Subcutaneous abdominal adipose tissue (tissue), 5 donors: ENCODE data around the gene CRIP3.
"Not testable (repeated sequence)": the region's sequence is repeated elsewhere in the genome, so short reads cannot be mapped to it uniquely, and the experiment has no call there.

Experiments
- H3K27ac ChIP-seq: one replicate; pipeline ENCODE4 v1.7.0; 2013; ENCODE audit warnings: low read depth, mild to moderate bottlenecking, inconsistent platforms, low read length, moderate library complexity
- H3K27me3 ChIP-seq, 5 donors: one replicate each; pipeline ENCODE4 v1.7.0; 2013; ENCODE audit warnings: low read length in 5 of 5, inconsistent platforms in 1 of 5; ENCODE audit not compliant: control insufficient read depth in 5 of 5, insufficient read depth in 4 of 5
- H3K36me3 ChIP-seq, 5 donors: one replicate each; pipeline ENCODE4 v1.7.0; 2013; ENCODE audit warnings: low read length in 5 of 5; ENCODE audit not compliant: control insufficient read depth in 5 of 5, insufficient read depth in 5 of 5
- H3K4me1 ChIP-seq, 5 donors: one replicate each; pipeline ENCODE4 v1.7.0; 2013; ENCODE audit warnings: low read length in 5 of 5, mild to moderate bottlenecking in 3 of 5, moderate library complexity in 1 of 5; ENCODE audit not compliant: control insufficient read depth in 5 of 5, insufficient read depth in 5 of 5
- H3K4me3 ChIP-seq, 5 donors: one replicate each; pipeline ENCODE4 v1.7.0; 2013; ENCODE audit warnings: low read length in 5 of 5, low read depth in 1 of 5
- H3K9ac ChIP-seq, 5 donors: one replicate each; pipeline ENCODE4 v1.7.0; 2013; ENCODE audit warnings: low read length in 5 of 5, mild to moderate bottlenecking in 4 of 5, moderate library complexity in 3 of 5
- H3K9me3 ChIP-seq, 5 donors: one replicate each; pipeline ENCODE4 v1.7.0; 2013; ENCODE audit warnings: low read length in 5 of 5; ENCODE audit not compliant: control insufficient read depth in 5 of 5
- donor health status: healthy.
- donor health status: healthy.
- donor health status: healthy.
- donor health status: healthy.
- donor health status: healthy.

The CRIP3 gene

GRCh38 chr6:43310134-43310533 is 1.5 kb upstream of the CRIP3 start:
- H3K4me1 ChIP-seq, result peaks cover 0 to 14% (median 12%) of the 10 kb centered on the region in 5 donors
- no peaks in the 10 kb centered on the region for H3K36me3 ChIP-seq
- no peak overlapping the region for H3K9ac ChIP-seq

GRCh38 chr6:43308990-43309477 is 408 bp upstream of the CRIP3 start:
- H3K4me1 ChIP-seq, result peaks cover 0 to 14% (median 12%) of the 10 kb centered on the region in 5 donors
- no peaks in the 10 kb centered on the region for H3K9me3 ChIP-seq
- peaks cover 8 to 20% (median 12%) of the 10 kb centered on the region in 5 donors for H3K27me3 ChIP-seq
- no peak overlapping the region for H3K9ac ChIP-seq
- peak overlapping the region in 4 of 5 donors; percentile 50 to 60 (median 57) for H3K4me3 ChIP-seq
- H3K27ac ChIP-seq, result no peak overlapping the region
- H3K36me3 ChIP-seq, result no peaks in the 10 kb centered on the region

More at GRCh38 chr6:43310134-43310533, 1.5 kb upstream of the CRIP3 start:
- Histone ChIP-seq H3K27me3 (peaks cover 8 to 20% (median 11%) of the 10 kb centered on the region in 5 donors), H3K9me3 (no peaks in the 10 kb centered on the region), H3K4me3 (no peak overlapping the region), H3K27ac (no peak overlapping the region)

GRCh38 chr6:43307451-43308100 is 1.1 kb downstream of the CRIP3 start:
- Histone ChIP-seq H3K4me1 (peaks cover 0 to 14% (median 12%) of the 10 kb centered on the region in 5 donors), H3K9me3 (no peaks in the 10 kb centered on the region), H3K27me3 (peaks cover 8 to 20% (median 12%) of the 10 kb centered on the region in 5 donors), H3K9ac (no peak overlapping the region), H3K36me3 (no peaks in the 10 kb centered on the region), H3K4me3 (no peak overlapping the region), H3K27ac (no peak overlapping the region)

DNA sequence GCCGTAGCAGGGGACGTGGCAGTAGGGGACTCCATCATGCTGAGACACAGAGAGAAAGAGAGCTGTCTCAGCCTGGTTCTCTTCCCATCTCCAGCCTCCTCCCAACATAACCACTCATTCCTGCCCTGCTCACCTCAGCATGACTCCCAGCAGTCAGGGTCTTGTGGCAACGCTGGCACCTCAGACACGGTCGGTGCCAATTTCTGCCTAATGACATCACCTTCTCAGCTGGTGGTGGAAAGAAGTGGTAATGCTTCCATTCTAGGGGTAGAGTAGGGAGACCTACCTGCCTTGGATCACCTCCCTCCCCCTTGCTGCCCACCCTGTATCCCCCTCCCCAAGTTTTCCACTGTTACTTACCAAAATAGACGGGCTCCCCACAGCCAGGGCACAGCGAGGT is 2.5 kb downstream of the CRIP3 start:
- Histone ChIP-seq H3K36me3 (no peaks in the 10 kb centered on the region), H3K4me1 (peaks cover 0 to 14% (median 12%) of the 10 kb centered on the region in 5 donors), H3K9ac (no peak overlapping the region), H3K4me3 (no peak overlapping the region), H3K27me3 (peaks cover 13 to 25% (median 18%) of the 10 kb centered on the region in 5 donors), H3K9me3 (no peaks in the 10 kb centered on the region), H3K27ac (no peak overlapping the region)

- Histone ChIP-seq H3K9ac (no peak overlapping the region), H3K9me3 (no peaks in the 10 kb centered on the region), H3K4me1 (peaks cover 0 to 14% (median 12%) of the 10 kb centered on the region in 5 donors), H3K36me3 (no peaks in the 10 kb centered on the region), H3K4me3 (no peak overlapping the region), H3K27me3 (peaks cover 18 to 29% (median 26%) of the 10 kb centered on the region in 5 donors), H3K27ac (no peak overlapping the region)
Measured at GRCh38 chr6:43304882-43305281, 3.7 kb downstream of the CRIP3 start.

- no peak overlapping the region for H3K27ac ChIP-seq
- H3K27me3 ChIP-seq, result peaks cover 20 to 35% (median 30%) of the 10 kb centered on the region in 5 donors
- H3K4me1 ChIP-seq, result peaks cover 0 to 14% (median 12%) of the 10 kb centered on the region in 5 donors
Measured at GRCh38 chr6:43304361-43304760, 4.3 kb downstream of the CRIP3 start.

DNA sequence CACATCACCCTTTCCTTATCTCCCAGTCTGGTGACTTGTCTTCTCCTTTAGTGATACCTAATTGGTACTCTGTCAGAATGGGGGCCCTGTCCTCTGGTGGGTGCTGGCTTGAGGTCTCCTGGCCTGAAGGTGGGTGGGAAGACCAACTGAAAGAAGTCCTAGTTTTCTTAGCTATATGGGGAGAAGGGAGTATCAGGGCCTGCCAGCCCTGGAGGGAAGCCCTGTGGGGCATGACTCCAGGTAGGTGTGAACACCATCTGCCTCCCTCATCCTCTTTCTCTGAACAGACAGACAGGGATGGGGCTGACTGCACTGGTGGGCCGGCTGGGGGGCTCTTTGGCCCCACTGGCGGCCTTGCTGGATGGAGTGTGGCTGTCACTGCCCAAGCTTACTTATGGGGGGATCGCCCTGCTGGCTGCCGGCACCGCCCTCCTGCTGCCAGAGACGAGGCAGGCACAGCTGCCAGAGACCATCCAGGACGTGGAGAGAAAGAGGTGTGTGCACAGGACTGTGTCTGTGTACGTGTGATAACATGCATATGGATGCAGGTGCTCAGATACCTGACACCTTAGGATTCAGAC is 4.8 kb downstream of the CRIP3 start:
- H3K9ac ChIP-seq, result no peak overlapping the region
- H3K4me1 ChIP-seq, result peaks cover 0 to 13% (median 9%) of the 10 kb centered on the region in 5 donors
- H3K27me3 ChIP-seq, result peaks cover 20 to 39% (median 34%) of the 10 kb centered on the region in 5 donors
- no peak overlapping the region for H3K4me3 ChIP-seq
- H3K9me3 ChIP-seq, result no peaks in the 10 kb centered on the region
- H3K27ac ChIP-seq, result no peak overlapping the region
- H3K36me3 ChIP-seq, result no peaks in the 10 kb centered on the region

More at GRCh38 chr6:43304361-43304760, 4.3 kb downstream of the CRIP3 start:
- Histone ChIP-seq H3K9me3 (no peaks in the 10 kb centered on the region), H3K9ac (no peak overlapping the region), H3K36me3 (no peaks in the 10 kb centered on the region), H3K4me3 (no peak overlapping the region)

DNA sequence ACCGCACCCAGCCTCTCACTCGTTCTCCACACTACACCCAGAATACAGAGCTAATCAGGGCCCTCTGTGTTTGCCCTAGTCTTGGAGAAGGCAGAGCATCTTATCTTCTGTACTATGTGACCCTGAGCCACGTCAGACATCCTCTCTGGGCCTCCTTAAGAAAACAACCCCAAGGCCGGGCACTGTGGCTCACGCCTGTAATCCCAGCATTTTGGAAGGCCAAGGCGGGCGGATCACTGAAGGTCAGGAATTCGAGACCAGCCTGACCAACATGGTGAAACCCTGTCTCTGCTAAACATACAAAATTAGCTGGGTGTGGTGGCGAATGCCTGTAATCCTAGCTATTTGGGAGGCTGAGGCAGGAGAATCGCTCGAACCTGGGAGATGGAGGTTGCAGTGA is 5.6 kb downstream of the CRIP3 start:
- not testable (repeated sequence) for H3K4me1 ChIP-seq, H3K27ac ChIP-seq, H3K9ac ChIP-seq, H3K36me3 ChIP-seq, H3K4me3 ChIP-seq, H3K9me3 ChIP-seq
- H3K27me3 ChIP-seq, result peaks cover 16 to 40% (median 34%) of the 10 kb centered on the region in 5 donors

DNA sequence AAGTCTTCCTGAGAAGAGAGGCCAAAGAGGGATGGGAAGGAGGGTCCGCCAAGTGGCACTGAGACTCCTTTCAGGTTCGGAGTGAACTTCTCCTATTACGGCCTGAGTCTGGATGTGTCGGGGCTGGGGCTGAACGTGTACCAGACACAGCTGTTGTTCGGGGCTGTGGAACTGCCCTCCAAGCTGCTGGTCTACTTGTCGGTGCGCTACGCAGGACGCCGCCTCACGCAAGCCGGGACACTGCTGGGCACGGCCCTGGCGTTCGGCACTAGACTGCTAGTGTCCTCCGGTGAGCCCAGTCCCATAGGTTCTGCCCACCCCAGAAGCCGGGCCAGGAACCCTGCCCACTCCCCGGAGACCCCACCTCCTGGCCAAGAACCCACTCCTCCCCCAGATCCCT is 6.5 kb downstream of the CRIP3 start:
- Histone ChIP-seq H3K9ac (no peak overlapping the region), H3K9me3 (no peaks in the 10 kb centered on the region), H3K27me3 (peaks cover 12 to 39% (median 30%) of the 10 kb centered on the region in 5 donors), H3K27ac (no peak overlapping the region), H3K4me3 (no peak overlapping the region), H3K36me3 (no peaks in the 10 kb centered on the region), H3K4me1 (no peaks in the 10 kb centered on the region)
